ENCODE results near the gene FGFR4.

DNA sequence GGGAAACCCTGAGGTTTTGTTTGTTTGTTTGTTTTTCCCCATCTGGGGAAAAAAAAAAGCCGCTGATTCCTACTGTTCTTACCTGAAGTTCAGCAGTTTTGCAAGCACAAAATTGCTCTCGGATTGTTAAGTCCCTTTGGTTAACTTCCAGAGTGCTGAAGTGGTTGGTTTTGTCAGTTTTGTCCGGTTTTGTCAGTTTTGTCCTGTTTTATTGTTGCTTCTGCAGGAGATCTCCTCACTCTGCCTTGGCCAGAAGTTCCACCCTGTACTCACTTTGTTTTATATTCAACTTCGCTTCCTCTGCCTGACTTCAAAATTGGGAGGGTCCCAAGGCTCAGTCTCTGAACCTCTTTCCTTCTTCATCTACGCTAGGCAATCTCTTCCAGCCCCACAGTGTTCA, 49.8 kb upstream of the FGFR4 start:
- TF ChIP-seq ZNF274 (IDR thresholded peaks at IDR 0.05; ENCODE audit: low read depth, low read length) (no peak), YY1 (IDR thresholded peaks at IDR 0.05; ENCODE audit: insufficient read depth, insufficient read length) (no peak), SUZ12 (IDR thresholded peaks at IDR 0.05; ENCODE audit: extremely low read depth, insufficient read depth, insufficient read length) (no peak)

Data from NT2/D1 (cell line).